Activated CD4-positive, alpha-beta T cell treated with anti-CD3 and anti-CD28 coated beads, Interleukin-2, Interleukin-4, amounts not matched to agents 100 ng/mL and 50 ng/mL, durations not matched to agents 16 hours and 8 hours (primary cell): Measurements from ENCODE around the gene REM2.
A peak's percentile ranks its signal among the peaks of the same experiment; 100 is the strongest.

Source experiments
- DNase-seq: peaks from one replicate; pipeline ENCODE4 v3.0.0-alpha.2; 2020; ENCODE audit warnings: low spot score

Gene REM2

DNA sequence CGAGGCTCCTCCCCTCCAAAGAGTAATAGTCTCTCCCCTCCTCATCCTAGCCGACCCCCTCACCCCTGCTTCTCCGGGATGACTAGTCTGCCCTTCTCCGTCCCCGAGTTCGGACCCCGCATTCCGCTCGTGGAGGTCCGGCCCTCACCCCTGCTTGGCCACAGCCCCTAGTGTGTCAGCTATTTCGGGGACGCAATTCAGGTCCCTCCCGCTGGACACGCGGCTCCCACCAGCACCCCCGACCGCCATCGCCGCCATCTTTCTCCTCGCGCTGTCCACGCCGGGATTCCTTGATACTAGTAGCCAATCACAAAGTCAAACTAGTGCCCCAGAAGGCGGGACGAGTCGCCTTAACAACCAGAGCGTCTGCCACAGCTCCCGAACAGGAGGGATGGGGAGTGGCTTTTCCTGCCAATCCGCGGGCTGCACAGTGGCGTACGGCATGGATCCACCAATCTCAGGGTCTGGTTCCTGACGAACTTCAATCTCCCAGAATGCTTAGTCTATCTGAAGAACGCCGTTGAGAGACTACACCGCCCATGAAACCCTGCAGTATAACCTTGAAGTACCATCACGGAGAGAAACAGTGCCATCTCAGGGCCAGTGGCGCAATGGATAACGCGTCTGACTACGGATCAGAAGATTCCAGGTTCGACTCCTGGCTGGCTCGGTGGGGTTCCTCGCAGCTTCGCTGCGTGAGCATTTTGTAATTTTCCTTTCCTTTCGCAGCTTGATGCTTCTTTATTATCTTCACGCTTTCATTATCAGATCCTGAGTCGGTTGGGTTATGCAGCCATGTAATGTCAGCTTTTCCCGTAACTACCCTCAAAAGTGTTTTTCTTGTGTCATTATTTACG is 46.3 kb downstream of the REM2 start, which contains the start of gene PRMT5:
Gene PRMT5 (minus strand): TSS at position 273 of the 857 bp plus-strand sequence. CDS start 15 bp downstream, at position 258.
- DNase-seq = peak; percentile 99

- DNase-seq = no peak
Measured at GRCh38 chr14:22929961-22930364, 46.9 kb downstream of the REM2 start.

GRCh38 chr14:22932146-22932545 is 49.1 kb downstream of the REM2 start:
- DNase-seq = no peak

GRCh38 chr14:22935156-22935555 is 52.1 kb downstream of the REM2 start:
- DNase-seq = no peak
